K562 (cell line): ENCODE measurements around the gene PLCB3. TPM values are rescaled to one million over a fixed set of nuclear protein-coding genes. Genes with fewer than 3 reads are reported as not detected.

Experiments
- BACH1 ChIP-seq: fragments of 200-800 bp; sonication (Bioruptor generic); IDR thresholded peaks from 2 replicates; pipeline ENCODE4 v1.6.1; 2016; ENCODE audit warnings: missing genetic modification characterization, missing compliant biosample characterization
- BMI1 ChIP-seq: fragments of 150-350 bp; IDR thresholded peaks from 2 replicates; pipeline ENCODE4 v1.6.1; 2014; ENCODE audit warnings: low read length
- CCAR2 ChIP-seq: fragments of 200-400 bp; formaldehyde crosslinking; IDR thresholded peaks from 2 replicates; pipeline ENCODE4 v1.6.1; 2017; ENCODE audit warnings: mild to moderate bottlenecking, low read depth, low read length
- ELF4 ChIP-seq: fragments of 450-650 bp; formaldehyde crosslinking; IDR thresholded peaks from 2 replicates; pipeline ENCODE4 v1.4.0; 2022; ENCODE audit warnings: missing genetic modification characterization
- JUN ChIP-seq, 2 experiments: sonication (generic) in 1 of 2; formaldehyde crosslinking in 1 of 2; IDR thresholded peaks; 2 replicates each; pipeline versions ENCODE4 v1.6.1 to v1.8.0; 2012 to 2022; ENCODE audit warnings: borderline replicate concordance in 2 of 2, mild to moderate bottlenecking in 2 of 2, improper control_type of control experiment in 1 of 2, low read depth in 1 of 2, low read length in 1 of 2, missing genetic modification reagents in 1 of 2
- KAT7 ChIP-seq: sonication (generic); formaldehyde crosslinking; IDR thresholded peaks from 2 replicates; pipeline ENCODE4 v1.8.0; 2022; ENCODE audit warnings: missing genetic modification reagents, mild to moderate bottlenecking, borderline replicate concordance
- MCM2 ChIP-seq: fragments of 450-650 bp; IDR thresholded peaks from 2 replicates; pipeline ENCODE4 v1.6.1; 2017; ENCODE audit warnings: low read depth, mild to moderate bottlenecking
- MEF2D ChIP-seq: conservative IDR thresholded peaks from 2 replicates; pipeline ENCODE4 v1.6.1; 2016; ENCODE audit warnings: low read depth, missing genetic modification characterization, missing compliant biosample characterization
- MTA3 ChIP-seq: fragments of 450-650 bp; formaldehyde crosslinking; IDR thresholded peaks from 2 replicates; pipeline ENCODE4 v1.6.1; 2017; ENCODE audit warnings: mild to moderate bottlenecking, borderline replicate concordance
- RAD51 ChIP-seq: fragments of 450-650 bp; IDR thresholded peaks from 2 replicates; pipeline ENCODE4 v1.7.1; 2016; ENCODE audit warnings: low read depth, mild to moderate bottlenecking, borderline replicate concordance
- SMARCA5 ChIP-seq: fragments of 450-650 bp; IDR thresholded peaks from 2 replicates; pipeline ENCODE4 v1.6.1; 2016
- TEAD4 ChIP-seq, 2 experiments: sonication (generic) in 1 of 2; formaldehyde crosslinking in 1 of 2; IDR thresholded peaks; 2 replicates each; pipeline versions ENCODE4 v1.6.1 to v1.8.0; 2012 to 2022; ENCODE audit warnings: borderline replicate concordance in 1 of 2, inconsistent platforms in 1 of 2, low read length in 1 of 2, mild to moderate bottlenecking in 1 of 2, missing genetic modification reagents in 1 of 2
- ZBTB49 ChIP-seq: sonication (generic); formaldehyde crosslinking; IDR thresholded peaks from 2 replicates; pipeline ENCODE4 v1.8.0; 2022; ENCODE audit warnings: missing genetic modification reagents, mild to moderate bottlenecking, borderline replicate concordance
- ZNF146 ChIP-seq: IDR thresholded peaks from one replicate; pipeline ENCODE4 v1.6.1; 2018; ENCODE audit warnings: missing compliant biosample characterization; ENCODE audit not compliant: unreplicated experiment
- polyA plus RNA-seq, 8 experiments: library from polyadenylated mRNA; depleted of rRNA in 4 of 8; stranded (reverse) in 5 of 8; unstranded in 3 of 8; fragments of >200 nt; fragmentation: Nextera tagmentation in 2 of 8; fragmentation: Illumina TruSeq in 1 of 8; extraction: Ambion mirVana in 2 of 8; extraction: Trizol in 1 of 8; gene quantifications; 2 replicates each; pipeline versions ENCODE4 v1.2.1 to v1.2.3, GENCODE V29; 2011 to 2014; ENCODE audit warnings: inconsistent platforms in 1 of 8, missing spikeins in 1 of 8
- total RNA-seq, 7 experiments: library from RNA; depleted of rRNA in 6 of 7; stranded (reverse); fragments of >200 nt in 6 of 7; fragmentation: Illumina TruSeq in 2 of 7; extraction: Trizol in 2 of 7; gene quantifications; 2 replicates each; pipeline versions ENCODE4 v1.2.1 to v1.2.3, GENCODE V29; 2011 to 2021; ENCODE audit warnings: low replicate concordance in 1 of 7
- TF ChIP-seq, protein P1 (sequence below): fragments of 250-450 bp; sonication (Bioruptor Pico); IDR thresholded peaks from 2 replicates; pipeline ENCODE4 v1.5.1; 2021; ENCODE audit warnings: mild to moderate bottlenecking
- TF ChIP-seq, protein P2 (sequence below): sonication (generic); formaldehyde crosslinking; IDR thresholded peaks from 2 replicates; pipeline ENCODE4 v1.8.0; 2023; ENCODE audit warnings: mild to moderate bottlenecking, missing genetic modification reagents
- TF ChIP-seq, protein P3 (sequence below): fragments of 250-450 bp; sonication (Bioruptor Pico); IDR thresholded peaks from 2 replicates; pipeline ENCODE4 v1.4.0; 2020; ENCODE audit warnings: mild to moderate bottlenecking, moderate library complexity

PLCB3 gene
- total and polyA plus RNA-seq, 9 of the 15 experiments (the other 6 are each of a cell fraction or from before 2014, with no cell fraction given), result 0.31 to 44.8 (median 14.6) TPM

GRCh38 chr11:64305691-64306562 lies 54.6 kb downstream of the PLCB3 start (continued):
- TF ChIP-seq KAT7 (CRISPR knock-in tag) (peak; percentile 87; the same call in 1 of the 2 replicates), RAD51 (peak; percentile 33; the same call in 1 of the 2 replicates), SMARCA5 (no peak), BMI1 (no peak), TEAD4 (IDR thresholded peaks at IDR 0.05; ENCODE audit: low read length) (no peak), TEAD4 (CRISPR knock-in tag; IDR thresholded peaks at IDR 0.05; ENCODE audit: borderline replicate concordance) (no peak), MTA3 (no peak; the same call in 1 of the 2 replicates), ZBTB49 (no peak), ZNF146 (CRISPR knock-in tag) (no peak), BACH1 (no peak), MCM2 (no peak), ELF4 (CRISPR knock-in tag) (no peak), MEF2D (tag) (no peak), CCAR2 (no peak), JUN (IDR thresholded peaks at IDR 0.05; ENCODE audit: borderline replicate concordance, low read depth, low read length) (no peak), JUN (CRISPR knock-in tag; IDR thresholded peaks at IDR 0.05; ENCODE audit: borderline replicate concordance) (no peak)
- TF ChIP-seq, protein P1, sequence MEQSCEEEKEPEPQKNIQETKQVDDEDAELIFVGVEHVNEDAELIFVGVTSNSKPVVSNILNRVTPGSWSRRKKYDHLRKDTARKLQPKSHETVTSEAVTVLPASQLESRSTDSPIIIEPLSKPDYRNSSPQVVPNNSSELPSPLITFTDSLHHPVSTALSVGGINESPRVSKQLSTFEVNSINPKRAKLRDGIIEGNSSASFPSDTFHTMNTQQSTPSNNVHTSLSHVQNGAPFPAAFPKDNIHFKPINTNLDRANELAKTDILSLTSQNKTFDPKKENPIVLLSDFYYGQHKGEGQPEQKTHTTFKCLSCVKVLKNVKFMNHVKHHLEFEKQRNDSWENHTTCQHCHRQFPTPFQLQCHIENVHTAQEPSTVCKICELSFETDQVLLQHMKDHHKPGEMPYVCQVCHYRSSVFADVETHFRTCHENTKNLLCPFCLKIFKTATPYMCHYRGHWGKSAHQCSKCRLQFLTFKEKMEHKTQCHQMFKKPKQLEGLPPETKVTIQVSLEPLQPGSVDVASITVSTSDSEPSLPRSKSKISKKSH (CRISPR knock-in tag), result no peak
- TF ChIP-seq, protein P2, sequence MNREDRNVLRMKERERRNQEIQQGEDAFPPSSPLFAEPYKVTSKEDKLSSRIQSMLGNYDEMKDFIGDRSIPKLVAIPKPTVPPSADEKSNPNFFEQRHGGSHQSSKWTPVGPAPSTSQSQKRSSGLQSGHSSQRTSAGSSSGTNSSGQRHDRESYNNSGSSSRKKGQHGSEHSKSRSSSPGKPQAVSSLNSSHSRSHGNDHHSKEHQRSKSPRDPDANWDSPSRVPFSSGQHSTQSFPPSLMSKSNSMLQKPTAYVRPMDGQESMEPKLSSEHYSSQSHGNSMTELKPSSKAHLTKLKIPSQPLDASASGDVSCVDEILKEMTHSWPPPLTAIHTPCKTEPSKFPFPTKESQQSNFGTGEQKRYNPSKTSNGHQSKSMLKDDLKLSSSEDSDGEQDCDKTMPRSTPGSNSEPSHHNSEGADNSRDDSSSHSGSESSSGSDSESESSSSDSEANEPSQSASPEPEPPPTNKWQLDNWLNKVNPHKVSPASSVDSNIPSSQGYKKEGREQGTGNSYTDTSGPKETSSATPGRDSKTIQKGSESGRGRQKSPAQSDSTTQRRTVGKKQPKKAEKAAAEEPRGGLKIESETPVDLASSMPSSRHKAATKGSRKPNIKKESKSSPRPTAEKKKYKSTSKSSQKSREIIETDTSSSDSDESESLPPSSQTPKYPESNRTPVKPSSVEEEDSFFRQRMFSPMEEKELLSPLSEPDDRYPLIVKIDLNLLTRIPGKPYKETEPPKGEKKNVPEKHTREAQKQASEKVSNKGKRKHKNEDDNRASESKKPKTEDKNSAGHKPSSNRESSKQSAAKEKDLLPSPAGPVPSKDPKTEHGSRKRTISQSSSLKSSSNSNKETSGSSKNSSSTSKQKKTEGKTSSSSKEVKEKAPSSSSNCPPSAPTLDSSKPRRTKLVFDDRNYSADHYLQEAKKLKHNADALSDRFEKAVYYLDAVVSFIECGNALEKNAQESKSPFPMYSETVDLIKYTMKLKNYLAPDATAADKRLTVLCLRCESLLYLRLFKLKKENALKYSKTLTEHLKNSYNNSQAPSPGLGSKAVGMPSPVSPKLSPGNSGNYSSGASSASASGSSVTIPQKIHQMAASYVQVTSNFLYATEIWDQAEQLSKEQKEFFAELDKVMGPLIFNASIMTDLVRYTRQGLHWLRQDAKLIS (CRISPR knock-in tag), result no peak; the same call in 1 of the 2 replicates
- TF ChIP-seq, protein P3, sequence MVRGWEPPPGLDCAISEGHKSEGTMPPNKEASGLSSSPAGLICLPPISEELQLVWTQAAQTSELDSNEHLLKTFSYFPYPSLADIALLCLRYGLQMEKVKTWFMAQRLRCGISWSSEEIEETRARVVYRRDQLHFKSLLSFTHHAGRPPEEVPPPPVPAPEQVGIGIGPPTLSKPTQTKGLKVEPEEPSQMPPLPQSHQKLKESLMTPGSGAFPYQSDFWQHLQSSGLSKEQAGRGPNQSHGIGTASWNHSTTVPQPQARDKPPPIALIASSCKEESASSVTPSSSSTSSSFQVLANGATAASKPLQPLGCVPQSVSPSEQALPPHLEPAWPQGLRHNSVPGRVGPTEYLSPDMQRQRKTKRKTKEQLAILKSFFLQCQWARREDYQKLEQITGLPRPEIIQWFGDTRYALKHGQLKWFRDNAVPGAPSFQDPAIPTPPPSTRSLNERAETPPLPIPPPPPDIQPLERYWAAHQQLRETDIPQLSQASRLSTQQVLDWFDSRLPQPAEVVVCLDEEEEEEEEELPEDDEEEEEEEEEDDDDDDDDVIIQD (CRISPR knock-in tag), result no peak
